GM18498 (cell line): ENCODE results near the gene IFNG.
A peak's percentile ranks its signal among the peaks of the same experiment; 100 is the strongest.

Experiments
- ATAC-seq: cut with Tn5 transposase; IDR thresholded peaks from one replicate; pipeline ENCODE4 v1.9.1; 2021; ENCODE audit warnings: mild to moderate bottlenecking, moderate library complexity; ENCODE audit not compliant: unreplicated experiment

IFNG gene

GRCh38 chr12:68169213-68169889 is 9.8 kb upstream of the IFNG start:
- no peak for ATAC-seq

GRCh38 chr12:68166317-68166831 is 6.8 kb upstream of the IFNG start:
- ATAC-seq = no peak

GRCh38 chr12:68163560-68164081 is 4.1 kb upstream of the IFNG start:
- ATAC-seq = peak; percentile 68

GRCh38 chr12:68162374-68162773 is 2.8 kb upstream of the IFNG start:
- ATAC-seq = no peak

GRCh38 chr12:68158432-68158831 is 1.1 kb downstream of the IFNG start:
- no peak for ATAC-seq

GRCh38 chr12:68157380-68157779 is 2.2 kb downstream of the IFNG start:
- ATAC-seq = no peak

- no peak for ATAC-seq
Observed at GRCh38 chr12:68156636-68157035, 2.9 kb downstream of the IFNG start.

- ATAC-seq = no peak
Observed at GRCh38 chr12:68154779-68155178, 4.8 kb downstream of the IFNG start.

- ATAC-seq = no peak
Observed at GRCh38 chr12:68148261-68148951, 11.1 kb downstream of the IFNG start.

- no peak for ATAC-seq
Observed at GRCh38 chr12:68140556-68140955, 19.0 kb downstream of the IFNG start.

- no peak for ATAC-seq
Observed at GRCh38 chr12:68139941-68140340, 19.6 kb downstream of the IFNG start.

GRCh38 chr12:68139001-68139400 is 20.5 kb downstream of the IFNG start:
- ATAC-seq = no peak

GRCh38 chr12:68138480-68138879 is 21.1 kb downstream of the IFNG start:
- no peak for ATAC-seq

GRCh38 chr12:68137335-68137830 is 22.2 kb downstream of the IFNG start:
- ATAC-seq = no peak

GRCh38 chr12:68135520-68135919 is 24.0 kb downstream of the IFNG start:
- ATAC-seq = no peak

- ATAC-seq = no peak
Observed at GRCh38 chr12:68131867-68132414, 27.6 kb downstream of the IFNG start.

GRCh38 chr12:68129979-68130378 is 29.6 kb downstream of the IFNG start:
- ATAC-seq = no peak

GRCh38 chr12:68122236-68122920 is 37.2 kb downstream of the IFNG start:
- ATAC-seq = no peak

GRCh38 chr12:68121143-68121542 is 38.4 kb downstream of the IFNG start:
- no peak for ATAC-seq

- peak; percentile 91 for ATAC-seq
Observed at GRCh38 chr12:68119724-68120211, 39.8 kb downstream of the IFNG start.

GRCh38 chr12:68119250-68119649 is 40.3 kb downstream of the IFNG start:
- peak; percentile 51 for ATAC-seq
